Nephron progenitor cell (in vitro differentiated cells): ENCODE results near the gene ACOX2.

Experiments
- DNase-seq: peaks from one replicate; pipeline ENCODE4 v3.0.0; 2021
- H3K27ac Mint-ChIP-seq: 2 replicates; pipeline ENCODE4 v1.8.0; 2021; ENCODE audit warnings: mild to moderate bottlenecking, moderate library complexity, mixed read lengths
- H3K27me3 Mint-ChIP-seq: 2 replicates; pipeline ENCODE4 v1.8.0; 2021; ENCODE audit warnings: mild to moderate bottlenecking, low read depth, mixed read lengths; ENCODE audit not compliant: poor library complexity
- H3K36me3 Mint-ChIP-seq: 2 replicates; pipeline ENCODE4 v1.8.0; 2021; ENCODE audit warnings: low read depth, mixed read lengths
- H3K4me1 Mint-ChIP-seq: 2 replicates; pipeline ENCODE4 v1.8.0; 2021; ENCODE audit warnings: mixed read lengths
- H3K4me3 Mint-ChIP-seq: 2 replicates; pipeline ENCODE4 v1.8.0; 2021; ENCODE audit warnings: mild to moderate bottlenecking, moderate library complexity, mixed read lengths
- H3K9me3 Mint-ChIP-seq: 2 replicates; pipeline ENCODE4 v1.8.0; 2021; ENCODE audit warnings: mild to moderate bottlenecking, moderate library complexity, mixed read lengths
- TF ChIP-seq, protein P1 (sequence below): fragments of 200-600 bp; sonication (generic); IDR thresholded peaks from 2 replicates; pipeline ENCODE4 v1.5.0; 2021; ENCODE audit warnings: antibody characterized with exemption

Gene ACOX2

DNA sequence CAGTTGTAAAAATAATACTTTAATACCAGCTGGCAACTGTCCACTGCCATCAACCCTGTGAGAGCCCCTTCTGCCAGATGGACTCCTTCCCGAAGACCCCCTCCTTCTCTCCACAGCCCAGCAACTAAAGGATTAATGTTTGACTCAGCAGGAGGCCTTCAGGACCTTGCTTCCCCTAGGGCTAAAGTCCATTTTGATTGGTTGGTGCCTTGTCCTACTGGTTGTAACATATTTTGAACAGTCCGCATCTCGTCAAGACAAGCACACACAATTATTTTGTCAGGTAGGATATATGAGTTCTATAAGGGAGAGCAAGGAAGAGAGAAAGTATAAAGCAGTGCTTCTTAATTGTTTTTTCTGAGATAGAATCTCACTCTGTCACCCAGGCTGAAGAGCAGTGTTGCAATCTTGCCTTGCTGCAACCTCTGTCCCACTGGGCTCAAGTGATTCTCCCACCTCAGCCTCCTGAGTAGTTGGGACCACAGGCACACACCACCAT lies 18.6 kb downstream of the ACOX2 start:
- H3K4me3 Mint-ChIP-seq = no peak overlapping the region
- DNase-seq = no peak
- peaks cover 5% of the 10 kb centered on the region for H3K36me3 Mint-ChIP-seq
- no peaks in the 10 kb centered on the region for H3K27me3 Mint-ChIP-seq
- peaks cover 52% of the 10 kb centered on the region for H3K4me1 Mint-ChIP-seq
- TF ChIP-seq, protein P1, sequence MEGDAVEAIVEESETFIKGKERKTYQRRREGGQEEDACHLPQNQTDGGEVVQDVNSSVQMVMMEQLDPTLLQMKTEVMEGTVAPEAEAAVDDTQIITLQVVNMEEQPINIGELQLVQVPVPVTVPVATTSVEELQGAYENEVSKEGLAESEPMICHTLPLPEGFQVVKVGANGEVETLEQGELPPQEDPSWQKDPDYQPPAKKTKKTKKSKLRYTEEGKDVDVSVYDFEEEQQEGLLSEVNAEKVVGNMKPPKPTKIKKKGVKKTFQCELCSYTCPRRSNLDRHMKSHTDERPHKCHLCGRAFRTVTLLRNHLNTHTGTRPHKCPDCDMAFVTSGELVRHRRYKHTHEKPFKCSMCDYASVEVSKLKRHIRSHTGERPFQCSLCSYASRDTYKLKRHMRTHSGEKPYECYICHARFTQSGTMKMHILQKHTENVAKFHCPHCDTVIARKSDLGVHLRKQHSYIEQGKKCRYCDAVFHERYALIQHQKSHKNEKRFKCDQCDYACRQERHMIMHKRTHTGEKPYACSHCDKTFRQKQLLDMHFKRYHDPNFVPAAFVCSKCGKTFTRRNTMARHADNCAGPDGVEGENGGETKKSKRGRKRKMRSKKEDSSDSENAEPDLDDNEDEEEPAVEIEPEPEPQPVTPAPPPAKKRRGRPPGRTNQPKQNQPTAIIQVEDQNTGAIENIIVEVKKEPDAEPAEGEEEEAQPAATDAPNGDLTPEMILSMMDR = no peak
- H3K27ac Mint-ChIP-seq = peak overlapping the region; percentile 62
- no peaks in the 10 kb centered on the region for H3K9me3 Mint-ChIP-seq

DNA sequence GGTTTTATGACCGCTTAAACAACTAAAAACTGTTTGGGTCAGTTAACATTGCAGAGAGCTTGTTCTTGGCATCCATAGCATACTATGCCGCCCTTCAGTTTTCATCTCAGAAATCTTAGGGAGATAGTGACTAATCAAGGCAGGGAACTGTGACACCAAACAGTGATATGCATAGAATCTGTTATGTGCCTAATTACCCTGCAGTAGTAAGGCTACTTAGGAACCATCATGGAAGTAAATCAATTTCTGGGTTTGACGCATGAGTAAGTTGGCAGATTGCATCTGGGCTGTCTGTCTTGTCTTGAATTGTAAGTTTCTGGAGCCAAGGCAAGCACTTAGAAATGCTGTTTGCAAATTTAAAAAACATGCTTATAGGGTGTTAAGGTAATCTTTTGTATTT lies 22.6 kb downstream of the ACOX2 start:
- Mint-ChIP-seq H3K27ac (no peak overlapping the region), H3K36me3 (peaks cover 11% of the 10 kb centered on the region), H3K4me3 (no peak overlapping the region), H3K27me3 (no peaks in the 10 kb centered on the region), H3K9me3 (no peaks in the 10 kb centered on the region), H3K4me1 (peaks cover 22% of the 10 kb centered on the region)
- TF ChIP-seq, protein P1 = no peak
- DNase-seq = no peak

DNA sequence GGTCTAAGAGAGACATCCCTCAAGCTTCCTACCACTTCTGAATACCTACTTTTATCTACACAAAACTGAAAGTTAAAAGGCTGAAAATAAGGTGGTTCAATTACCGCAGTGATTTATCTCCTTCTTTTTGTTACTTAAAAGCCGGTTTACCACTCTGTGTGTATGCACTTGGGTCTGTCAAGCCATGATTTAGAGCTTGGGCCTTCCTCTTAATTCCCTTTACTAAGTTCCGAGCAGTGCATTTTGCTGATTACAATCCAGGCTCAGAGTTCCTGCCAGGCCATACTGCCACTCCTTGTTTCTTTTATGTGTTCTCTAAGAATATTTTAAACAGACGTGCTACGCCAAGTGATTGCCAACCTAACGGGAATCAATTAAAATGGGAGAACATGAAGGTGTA lies 28.6 kb downstream of the ACOX2 start:
- Mint-ChIP-seq H3K4me1 (peaks cover 24% of the 10 kb centered on the region), H3K4me3 (no peak overlapping the region), H3K36me3 (peaks cover 26% of the 10 kb centered on the region), H3K27me3 (no peaks in the 10 kb centered on the region), H3K9me3 (no peaks in the 10 kb centered on the region), H3K27ac (peak overlapping the region; percentile 73)
- DNase-seq = no peak
- TF ChIP-seq, protein P1 = no peak

DNA sequence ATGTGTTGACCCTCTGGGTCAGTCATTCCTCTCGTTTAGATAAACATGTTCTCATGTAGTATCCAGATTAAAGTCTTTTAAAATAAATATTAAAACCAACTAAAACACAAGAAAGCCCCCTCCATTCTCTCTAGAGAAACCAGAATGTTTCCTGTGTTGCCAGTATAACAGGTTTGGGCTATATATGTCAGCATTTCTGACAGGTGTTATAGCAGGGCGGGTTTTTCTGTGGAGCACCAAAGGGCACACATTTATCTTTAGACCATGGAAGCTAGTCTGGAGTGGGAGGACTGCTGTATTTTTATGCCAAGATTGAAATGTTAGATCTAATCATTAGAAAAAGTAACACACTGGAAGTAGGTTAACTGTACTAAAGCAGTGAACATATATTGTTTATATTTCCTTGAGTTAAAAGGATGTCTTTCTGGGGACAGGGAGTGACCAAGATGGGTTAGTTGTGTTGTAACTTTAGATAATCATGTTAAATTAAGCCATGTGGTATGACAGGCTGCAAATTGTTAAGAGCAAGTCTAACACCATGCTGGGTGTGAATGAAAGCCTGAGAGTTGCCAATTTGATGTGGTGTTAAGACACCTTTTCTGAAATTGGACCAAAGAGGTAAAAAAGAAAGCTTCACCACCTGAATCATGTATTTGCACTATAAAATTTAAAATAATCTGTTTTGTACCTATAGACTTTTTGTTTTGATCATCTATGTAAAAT lies 29.5 kb downstream of the ACOX2 start:
- DNase-seq = no peak
- TF ChIP-seq, protein P1 = no peak

DNA sequence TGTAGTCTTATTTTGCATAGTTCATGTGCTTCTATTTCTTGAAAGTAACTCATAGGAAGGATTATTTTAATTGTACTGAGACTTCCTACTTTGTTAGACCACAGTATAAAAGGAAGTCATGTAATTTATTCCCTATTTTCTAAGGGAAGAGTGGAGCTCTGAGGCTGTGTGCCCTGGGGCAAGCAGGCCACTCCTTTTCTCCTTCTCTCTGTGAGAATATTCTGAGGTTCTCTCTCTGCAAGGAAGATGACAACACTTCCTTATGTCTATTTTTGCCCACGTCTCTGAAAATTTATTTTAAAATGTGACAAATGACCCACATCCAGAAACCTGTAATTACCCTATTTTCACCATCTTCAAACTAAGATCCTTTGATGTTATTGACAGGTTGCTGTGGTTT lies 34.1 kb downstream of the ACOX2 start:
- no peaks in the 10 kb centered on the region for H3K27me3 Mint-ChIP-seq
- TF ChIP-seq, protein P1 = no peak
- no peak overlapping the region for H3K4me3 Mint-ChIP-seq

More for the DNA sequence above, 29.5 kb downstream of the ACOX2 start:
- H3K9me3 Mint-ChIP-seq = no peaks in the 10 kb centered on the region
- H3K4me1 Mint-ChIP-seq = peaks cover 24% of the 10 kb centered on the region
- H3K27me3 Mint-ChIP-seq = no peaks in the 10 kb centered on the region
- no peak overlapping the region for H3K27ac Mint-ChIP-seq
- H3K36me3 Mint-ChIP-seq = peaks cover 33% of the 10 kb centered on the region
- H3K4me3 Mint-ChIP-seq = no peak overlapping the region

DNA sequence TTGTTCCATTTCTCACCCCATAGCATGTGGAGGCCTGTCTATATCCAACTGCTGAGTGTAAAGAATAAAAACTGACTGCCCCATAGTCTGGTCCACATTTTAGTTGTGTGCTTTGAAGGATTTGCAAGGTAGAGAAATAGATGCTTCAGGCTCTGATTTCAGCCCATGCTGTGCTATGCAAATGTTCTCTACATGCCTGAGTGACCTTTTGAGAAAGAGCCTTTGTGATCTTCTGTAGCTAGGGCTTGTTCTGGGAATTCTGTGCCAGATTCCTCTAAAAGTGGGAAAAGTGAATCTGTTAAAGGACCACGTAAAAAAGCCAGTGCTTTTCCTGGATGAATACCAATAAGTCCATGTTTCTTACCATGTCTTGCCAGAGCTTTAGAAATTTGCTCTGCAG lies 39.9 kb downstream of the ACOX2 start:
- DNase-seq = no peak
- H3K27me3 Mint-ChIP-seq = no peaks in the 10 kb centered on the region
- peaks cover 33% of the 10 kb centered on the region for H3K36me3 Mint-ChIP-seq
- peaks cover 60% of the 10 kb centered on the region for H3K4me1 Mint-ChIP-seq
- H3K27ac Mint-ChIP-seq = peak overlapping the region; percentile 89
- TF ChIP-seq, protein P1 = no peak
- peak overlapping the region; percentile 52 for H3K4me3 Mint-ChIP-seq
- H3K9me3 Mint-ChIP-seq = no peaks in the 10 kb centered on the region

More for the DNA sequence above, 34.1 kb downstream of the ACOX2 start:
- Mint-ChIP-seq H3K27ac (no peak overlapping the region), H3K36me3 (peaks cover 63% of the 10 kb centered on the region), H3K9me3 (no peaks in the 10 kb centered on the region), H3K4me1 (peaks cover 16% of the 10 kb centered on the region)
- DNase-seq = no peak
